ENCODE data around the gene APOB. TPM values are rescaled to one million over a fixed set of nuclear protein-coding genes. Genes with fewer than 3 reads are reported as not detected.

APOB gene
- total RNA-seq, 1 donor from 2014 or later = under 0.01 TPM

DNA sequence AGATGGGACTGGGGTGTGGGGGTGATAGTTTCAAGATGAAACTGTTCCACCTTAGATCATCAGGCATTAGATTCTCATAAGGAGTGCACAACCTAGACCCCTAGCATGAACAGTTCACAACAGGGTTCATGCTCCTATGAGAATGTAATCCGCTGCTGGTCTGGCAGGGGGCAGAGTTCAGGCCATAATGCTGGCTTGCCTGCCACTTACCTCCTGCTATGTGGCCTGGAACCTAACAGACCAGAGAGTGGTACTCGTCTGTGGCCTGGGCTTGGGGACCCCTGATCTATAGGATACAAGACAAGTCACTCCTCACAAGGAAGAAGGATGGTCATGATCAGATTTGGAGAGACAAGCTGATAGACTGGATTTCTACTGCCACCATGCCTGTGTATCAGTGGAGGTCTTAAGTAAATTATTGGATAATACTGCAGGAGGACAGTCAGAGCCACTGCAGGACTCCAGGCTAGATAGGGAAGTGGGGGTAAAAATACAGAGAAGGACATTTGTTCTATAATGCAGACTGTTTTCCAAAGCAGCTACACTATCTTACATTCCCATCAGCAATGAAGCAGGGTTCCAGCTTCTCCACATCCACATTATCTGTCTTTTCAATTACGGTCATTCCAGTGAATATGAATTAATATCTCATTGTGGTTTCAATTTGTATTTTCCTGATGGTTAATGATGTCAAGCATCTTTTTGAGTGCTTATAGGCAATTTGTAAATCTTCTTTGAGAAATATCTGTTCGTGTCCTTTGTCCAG lies 28.8 kb upstream of the APOB start:
- no peak for FAIRE-seq

DNA sequence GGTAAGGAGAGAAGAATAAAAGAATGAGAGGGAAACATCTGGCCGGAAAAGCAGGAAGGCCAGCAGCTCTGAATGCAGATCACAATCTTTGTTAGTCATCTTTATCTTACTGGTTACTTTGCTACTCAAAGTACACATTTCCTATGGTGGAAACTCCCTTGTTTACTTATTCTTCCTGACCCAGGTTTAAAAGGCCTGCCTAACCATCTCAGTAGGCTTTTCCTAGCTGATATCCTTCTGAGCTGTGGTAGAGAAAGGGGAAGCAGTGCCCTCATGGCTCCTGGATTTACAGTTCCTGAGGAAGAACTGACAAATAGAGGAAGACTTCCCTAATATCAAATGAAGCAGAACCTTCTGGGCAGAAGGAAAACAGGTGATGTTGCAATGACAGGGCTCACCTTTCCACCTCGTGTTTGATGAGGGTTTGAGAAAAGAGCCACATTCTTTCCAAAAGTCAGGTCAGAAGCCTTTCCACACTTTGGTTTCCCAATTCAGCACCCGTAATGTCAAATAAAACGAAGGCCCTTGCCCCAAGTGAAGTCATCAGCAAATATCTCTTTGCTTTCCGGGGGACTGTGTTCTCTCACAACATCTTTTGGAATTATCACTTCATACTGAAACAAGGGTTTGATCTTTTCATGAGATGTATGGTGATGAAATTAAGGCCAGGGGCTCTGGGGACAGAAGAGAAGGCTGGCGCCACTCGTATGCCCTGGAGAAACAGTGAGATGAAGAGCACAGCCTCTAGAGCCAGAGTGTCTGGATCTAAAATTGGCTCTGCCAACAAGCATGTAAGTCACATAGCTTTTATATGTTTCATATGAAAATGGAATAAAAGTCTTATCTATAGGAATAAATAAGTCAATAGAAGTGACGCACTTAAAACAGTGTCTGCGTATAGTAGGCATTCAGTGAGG lies 26.7 kb upstream of the APOB start:
- Histone ChIP-seq H3K4me3 (ENCODE audit: low read depth, low read length) (no peak overlapping the region), H3K36me3 (ENCODE audit: control insufficient read depth, insufficient read depth, low read length) (no peaks in the 10 kb centered on the region), H3K27me3 (ENCODE audit: control insufficient read depth, insufficient read depth, low read length) (no peaks in the 10 kb centered on the region)
- DNase-seq (ENCODE audit: low read depth) = no peak
- FAIRE-seq = no peak
- TF ChIP-seq, protein P1, sequence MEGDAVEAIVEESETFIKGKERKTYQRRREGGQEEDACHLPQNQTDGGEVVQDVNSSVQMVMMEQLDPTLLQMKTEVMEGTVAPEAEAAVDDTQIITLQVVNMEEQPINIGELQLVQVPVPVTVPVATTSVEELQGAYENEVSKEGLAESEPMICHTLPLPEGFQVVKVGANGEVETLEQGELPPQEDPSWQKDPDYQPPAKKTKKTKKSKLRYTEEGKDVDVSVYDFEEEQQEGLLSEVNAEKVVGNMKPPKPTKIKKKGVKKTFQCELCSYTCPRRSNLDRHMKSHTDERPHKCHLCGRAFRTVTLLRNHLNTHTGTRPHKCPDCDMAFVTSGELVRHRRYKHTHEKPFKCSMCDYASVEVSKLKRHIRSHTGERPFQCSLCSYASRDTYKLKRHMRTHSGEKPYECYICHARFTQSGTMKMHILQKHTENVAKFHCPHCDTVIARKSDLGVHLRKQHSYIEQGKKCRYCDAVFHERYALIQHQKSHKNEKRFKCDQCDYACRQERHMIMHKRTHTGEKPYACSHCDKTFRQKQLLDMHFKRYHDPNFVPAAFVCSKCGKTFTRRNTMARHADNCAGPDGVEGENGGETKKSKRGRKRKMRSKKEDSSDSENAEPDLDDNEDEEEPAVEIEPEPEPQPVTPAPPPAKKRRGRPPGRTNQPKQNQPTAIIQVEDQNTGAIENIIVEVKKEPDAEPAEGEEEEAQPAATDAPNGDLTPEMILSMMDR (IDR thresholded peaks at IDR 0.05; ENCODE audit: insufficient read depth, low read length, severe bottlenecking) = no peak

More for the DNA sequence above, 28.8 kb upstream of the APOB start:
- Histone ChIP-seq H3K27me3 (ENCODE audit: control insufficient read depth, insufficient read depth, low read length) (no peaks in the 10 kb centered on the region), H3K4me3 (ENCODE audit: low read depth, low read length) (no peak overlapping the region), H3K36me3 (ENCODE audit: control insufficient read depth, insufficient read depth, low read length) (no peaks in the 10 kb centered on the region)
- TF ChIP-seq, protein P1 (IDR thresholded peaks at IDR 0.05; ENCODE audit: insufficient read depth, low read length, severe bottlenecking) = no peak
- no peak for DNase-seq (ENCODE audit: low read depth)

DNA sequence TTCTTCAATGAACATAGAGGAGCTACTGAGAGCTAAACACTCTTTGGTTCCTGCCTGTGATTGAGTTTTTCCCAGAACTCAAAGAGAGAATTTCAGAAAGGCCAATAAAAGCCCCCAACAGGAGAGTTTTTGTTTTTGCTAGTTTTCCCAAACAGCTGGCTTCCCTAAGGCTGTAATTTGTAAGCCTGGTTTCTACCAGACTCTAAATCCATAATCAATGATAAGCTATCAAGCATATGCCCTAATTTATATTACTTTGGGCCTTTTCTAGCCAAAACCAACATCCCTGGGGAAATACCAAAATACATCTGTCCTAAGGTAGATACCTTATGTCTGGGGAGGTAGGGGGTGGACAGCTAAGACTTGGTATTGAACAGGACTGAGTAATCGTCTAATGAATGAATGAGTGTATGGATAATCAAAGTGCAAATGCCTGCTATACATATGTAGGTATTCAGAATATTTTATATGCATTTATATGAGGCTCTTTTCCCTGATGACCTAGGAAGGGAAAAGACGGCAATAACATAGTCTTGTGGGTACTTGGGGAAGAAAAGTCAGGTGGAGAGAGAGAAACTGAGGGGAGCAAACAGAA lies 26.0 kb upstream of the APOB start:
- TF ChIP-seq, protein P1 (IDR thresholded peaks at IDR 0.05; ENCODE audit: insufficient read depth, low read length, severe bottlenecking) = no peak
- FAIRE-seq (no peak), DNase-seq (ENCODE audit: low read depth) (no peak)
- Histone ChIP-seq H3K27me3 (ENCODE audit: control insufficient read depth, insufficient read depth, low read length) (no peaks in the 10 kb centered on the region), H3K4me3 (ENCODE audit: low read depth, low read length) (no peak overlapping the region), H3K36me3 (ENCODE audit: control insufficient read depth, insufficient read depth, low read length) (no peaks in the 10 kb centered on the region)

DNA sequence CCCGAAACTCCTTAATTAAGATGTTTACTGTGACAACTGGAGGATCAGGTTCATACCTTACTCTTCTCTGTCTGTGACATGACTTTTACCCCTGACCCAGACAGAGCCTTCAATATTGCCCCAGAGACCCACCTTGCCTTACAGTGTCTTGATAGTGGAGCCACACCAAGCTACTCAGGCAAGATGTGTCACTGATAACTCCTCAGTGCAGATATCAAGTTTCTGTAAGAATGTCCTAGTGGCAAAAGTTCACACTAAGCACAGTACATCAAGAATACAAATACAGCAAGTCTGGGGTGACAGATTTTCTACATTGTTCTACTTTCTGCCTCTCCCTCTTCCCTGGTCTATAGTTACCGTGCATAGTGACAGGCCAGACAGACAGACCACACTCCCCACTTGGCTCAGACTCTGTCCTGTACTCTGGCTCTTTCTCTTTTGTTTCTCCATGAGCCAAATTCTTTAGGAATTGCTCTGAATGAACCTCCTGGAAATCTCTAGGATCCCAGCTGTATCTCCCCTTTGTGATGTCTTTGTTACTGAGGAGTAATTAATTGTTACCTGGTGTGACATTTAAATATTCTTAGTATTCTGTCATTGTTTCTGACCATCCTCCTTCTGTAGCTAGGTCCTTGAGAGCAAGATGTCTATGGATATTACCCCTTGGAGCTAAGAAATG lies 24.1 kb upstream of the APOB start:
- H3K27me3 ChIP-seq (ENCODE audit: control insufficient read depth, insufficient read depth, low read length) = no peaks in the 10 kb centered on the region
- TF ChIP-seq, protein P1 (IDR thresholded peaks at IDR 0.05; ENCODE audit: insufficient read depth, low read length, severe bottlenecking) = no peak
- no peaks in the 10 kb centered on the region for H3K36me3 ChIP-seq (ENCODE audit: control insufficient read depth, insufficient read depth, low read length)
- H3K4me3 ChIP-seq (ENCODE audit: low read depth, low read length) = no peak overlapping the region
- FAIRE-seq = no peak
- DNase-seq (ENCODE audit: low read depth) = no peak

DNA sequence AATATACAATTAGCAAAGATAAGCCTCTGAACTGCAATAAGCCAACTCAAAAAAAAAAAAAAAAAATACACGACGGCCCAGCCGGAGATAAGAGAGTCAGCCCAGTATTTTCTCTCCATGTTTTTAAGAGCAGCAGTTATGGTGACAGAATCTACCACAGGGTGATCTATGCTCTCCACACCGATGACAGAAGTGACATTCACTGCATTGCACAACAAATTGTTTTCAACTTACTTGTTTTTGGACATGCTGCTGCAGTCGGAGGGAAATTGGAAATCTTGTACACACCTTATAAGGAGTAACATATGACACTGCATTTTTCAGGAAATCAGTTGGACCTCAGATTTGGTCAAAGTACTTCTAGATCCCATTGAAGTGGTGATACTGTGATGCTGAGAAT lies 23.3 kb upstream of the APOB start:
- DNase-seq (ENCODE audit: low read depth) (no peak), FAIRE-seq (no peak)

More for the DNA sequence above, 23.3 kb upstream of the APOB start:
- TF ChIP-seq, protein P1 (IDR thresholded peaks at IDR 0.05; ENCODE audit: insufficient read depth, low read length, severe bottlenecking) = no peak
- no peak overlapping the region for H3K4me3 ChIP-seq (ENCODE audit: low read depth, low read length)
- H3K27me3 ChIP-seq (ENCODE audit: control insufficient read depth, insufficient read depth, low read length) = no peaks in the 10 kb centered on the region
- no peaks in the 10 kb centered on the region for H3K36me3 ChIP-seq (ENCODE audit: control insufficient read depth, insufficient read depth, low read length)
